Stimulated activated CD4-positive, alpha-beta T cell treated with anti-CD3 and anti-CD28 coated beads, TNF-alpha, amount 100 ng/mL, for 48 hours (primary cell): ENCODE measurements around the gene ACTA2.

Experiments used
- DNase-seq, 3 donors: peaks; one replicate each; pipeline ENCODE4 v3.0.0-alpha.2; 2020; ENCODE audit warnings: low read depth in 3 of 3

Gene ACTA2

DNA sequence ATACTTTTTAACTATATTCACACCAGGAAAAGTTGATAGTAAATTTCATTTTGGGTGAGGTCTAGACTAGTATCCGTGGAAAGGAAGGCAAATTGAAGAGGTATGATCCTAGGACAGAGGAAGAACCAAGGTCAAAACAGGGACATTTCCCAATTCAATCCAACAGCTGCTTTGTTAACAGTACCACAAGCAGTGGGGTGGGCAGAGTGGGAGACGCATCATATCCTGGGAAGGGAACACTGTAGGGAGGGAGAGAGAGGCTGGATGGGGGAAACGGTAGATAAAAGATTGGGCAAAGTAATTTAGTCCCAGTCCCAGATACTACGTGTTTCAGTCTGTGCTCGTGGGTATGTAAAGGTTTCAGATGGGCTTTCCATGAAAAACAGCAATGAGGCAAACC is 28.9 kb upstream of the ACTA2 start:
- no peak for DNase-seq

DNA sequence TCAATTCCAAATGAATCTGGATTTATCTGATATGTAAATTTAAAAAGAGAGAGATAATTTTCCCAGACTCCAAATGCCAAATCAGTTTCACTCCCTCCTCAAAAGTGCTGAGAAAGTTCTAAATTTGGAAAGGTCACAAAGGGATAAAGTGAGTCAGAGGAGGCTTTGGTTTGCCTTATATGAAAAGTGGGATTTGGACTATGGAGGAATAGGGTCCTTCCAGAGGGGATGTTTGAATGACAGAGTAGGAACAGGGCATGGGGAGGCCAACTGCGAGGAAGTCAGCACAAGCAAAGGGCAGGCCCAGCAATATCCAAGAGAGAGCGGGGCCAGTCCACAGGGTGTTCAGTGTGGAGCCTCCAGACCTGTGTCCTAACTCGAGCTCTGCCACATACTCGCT is 28.2 kb upstream of the ACTA2 start:
- no peak for DNase-seq

DNA sequence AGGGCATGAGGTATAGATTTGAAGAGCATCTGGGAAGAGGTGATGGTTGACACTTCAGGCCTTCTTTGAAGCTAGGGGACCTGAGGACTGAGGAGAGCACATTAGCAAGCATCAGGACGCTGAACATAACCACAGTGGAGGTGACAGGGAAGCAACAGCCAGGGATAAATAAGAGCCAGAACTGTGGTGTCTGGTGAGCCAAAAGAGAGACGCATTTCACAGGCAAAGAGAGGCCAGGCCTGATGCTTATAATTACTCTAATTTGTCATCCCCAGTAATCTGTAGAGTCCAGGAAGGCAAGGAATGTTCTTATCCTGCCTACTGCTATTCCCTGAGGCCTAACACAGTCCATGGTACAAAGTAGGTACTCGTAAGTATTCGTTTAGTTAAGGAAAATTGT is 27.7 kb upstream of the ACTA2 start:
- DNase-seq: no peak

DNA sequence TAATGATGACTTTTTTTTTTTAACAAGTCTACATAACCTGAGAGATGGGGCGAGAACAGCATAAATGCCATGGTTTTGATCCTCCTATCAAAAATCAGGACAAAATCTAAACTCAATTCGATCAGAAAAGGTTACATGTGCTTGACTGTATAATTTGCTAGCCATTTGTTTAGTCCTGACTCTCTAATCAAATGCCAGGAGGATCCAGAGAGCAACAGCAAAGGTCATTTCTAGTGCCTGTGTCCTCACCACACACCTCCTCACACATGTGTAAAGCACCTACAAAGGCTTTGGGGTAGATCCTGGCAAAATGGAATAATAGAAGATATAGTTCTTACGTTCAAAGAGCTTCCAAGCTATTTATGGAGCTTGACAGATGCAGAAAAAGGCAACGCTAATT is 27.0 kb upstream of the ACTA2 start:
- no peak for DNase-seq

DNA sequence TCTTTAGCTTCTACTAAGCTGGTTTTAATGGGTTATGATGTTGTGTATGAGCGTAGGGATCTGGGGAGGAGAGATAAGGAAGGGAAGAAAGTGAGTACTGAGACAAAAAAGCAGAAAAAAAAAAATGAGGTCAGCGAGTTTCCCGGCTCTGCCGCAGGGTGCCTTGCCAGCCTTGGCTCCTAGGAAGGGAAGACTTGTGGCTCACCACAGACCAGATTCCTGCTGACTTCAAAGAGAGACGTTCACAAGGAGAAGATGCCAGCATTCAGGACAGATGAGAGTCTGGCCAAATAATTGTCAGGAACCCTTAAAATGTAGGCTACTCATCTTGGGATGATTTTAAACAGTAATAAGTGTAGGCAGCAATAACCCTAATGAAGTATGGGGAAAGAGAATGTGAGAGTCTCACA is 26.6 kb upstream of the ACTA2 start:
- DNase-seq: no peak

DNA sequence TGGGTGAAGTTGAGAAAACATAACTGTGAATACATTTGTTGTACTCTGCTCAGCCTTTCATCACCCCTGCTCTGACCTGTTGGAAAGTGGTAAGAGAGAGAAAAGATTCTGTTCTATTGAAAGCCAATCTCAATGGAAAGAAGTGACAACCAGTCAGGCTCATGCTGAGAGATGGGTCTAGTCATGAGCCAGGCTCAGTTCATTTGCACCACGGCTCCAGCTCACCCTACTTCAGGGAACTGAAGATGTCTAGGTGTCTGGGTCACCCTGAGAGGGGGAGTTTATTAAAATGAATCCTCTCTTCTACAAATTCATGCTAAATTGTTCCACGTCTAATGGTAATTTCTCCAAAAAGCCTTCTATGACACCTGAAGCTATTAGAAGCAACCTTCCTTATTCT is 25.9 kb upstream of the ACTA2 start:
- DNase-seq: no peak

DNA sequence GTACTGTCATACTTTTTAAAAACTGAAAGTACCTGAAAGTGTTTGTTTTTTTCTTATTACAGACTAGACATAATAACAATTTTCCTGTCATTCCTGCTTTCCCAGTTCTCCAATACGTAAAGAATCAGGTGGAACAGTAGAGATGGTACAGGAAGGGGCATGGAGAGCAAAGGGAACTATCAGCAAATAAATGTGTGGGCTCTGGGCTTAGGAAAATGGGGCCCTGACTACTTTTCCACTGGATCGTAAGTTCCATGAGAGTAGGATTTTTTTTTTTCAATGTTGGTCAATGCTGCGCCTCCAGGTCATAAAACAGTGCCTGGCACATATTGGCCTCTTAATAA is 22.8 kb upstream of the ACTA2 start:
- no peak for DNase-seq

DNA sequence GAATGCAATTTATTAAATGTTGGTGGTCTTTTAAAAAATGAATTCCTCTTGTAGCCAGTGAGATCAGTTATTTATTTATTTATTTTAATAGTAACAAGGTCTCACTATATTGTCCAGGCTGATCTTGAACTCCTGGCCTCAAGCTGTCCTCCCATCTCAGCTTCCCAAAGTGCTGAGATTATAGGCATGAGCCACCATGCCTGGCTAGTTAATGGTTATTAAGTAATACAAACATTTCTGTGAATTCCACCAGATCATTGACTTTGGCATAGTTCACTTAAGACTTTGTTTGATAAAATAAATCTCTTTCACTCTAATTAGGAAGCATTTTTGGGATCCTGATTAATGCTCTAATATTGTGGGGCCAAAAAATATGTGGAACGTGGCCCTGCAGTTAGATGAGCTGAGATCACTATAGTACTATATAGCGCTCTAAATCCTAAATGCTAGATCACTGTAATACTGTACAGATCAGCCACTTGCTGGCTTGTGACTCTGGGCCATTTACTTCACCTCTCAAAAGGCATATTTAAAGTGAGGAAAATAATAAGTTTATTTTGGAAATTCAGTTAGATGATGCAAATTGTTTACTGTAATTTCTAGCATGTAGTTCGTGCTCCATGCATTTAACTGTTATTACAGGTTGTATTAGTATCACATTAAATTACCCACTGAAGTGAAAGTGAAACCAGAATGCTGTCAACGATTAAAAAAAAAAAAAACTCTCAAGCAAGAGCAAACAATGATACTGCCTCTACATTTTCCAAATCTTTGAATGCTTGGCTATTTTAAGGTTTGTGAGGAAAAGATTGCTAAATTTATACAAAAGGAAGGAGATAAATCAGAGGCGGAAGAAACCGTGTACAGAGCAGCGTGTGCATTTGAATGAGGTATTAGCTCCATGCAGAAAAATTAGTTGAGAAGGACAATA is 22.1 kb upstream of the ACTA2 start:
- DNase-seq: no peak

DNA sequence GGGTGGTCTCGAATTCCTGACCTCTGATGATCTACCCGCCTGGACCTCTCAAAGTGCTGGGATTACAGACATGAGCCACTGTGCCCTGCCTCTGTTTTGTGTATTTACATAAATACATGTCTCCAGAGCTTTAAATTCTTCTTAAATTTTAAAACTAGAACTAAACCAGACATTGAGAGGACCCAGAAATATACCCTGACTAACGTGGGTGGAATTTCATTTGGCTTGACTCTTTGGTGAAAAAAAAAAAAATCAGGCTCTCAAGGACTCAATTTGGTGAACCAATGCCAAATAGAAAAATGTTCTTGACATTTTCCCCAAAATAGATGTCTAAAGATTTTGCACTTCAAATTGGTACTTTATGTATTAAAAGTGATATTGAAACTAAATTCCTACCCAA is 21.4 kb upstream of the ACTA2 start:
- DNase-seq: no peak

DNA sequence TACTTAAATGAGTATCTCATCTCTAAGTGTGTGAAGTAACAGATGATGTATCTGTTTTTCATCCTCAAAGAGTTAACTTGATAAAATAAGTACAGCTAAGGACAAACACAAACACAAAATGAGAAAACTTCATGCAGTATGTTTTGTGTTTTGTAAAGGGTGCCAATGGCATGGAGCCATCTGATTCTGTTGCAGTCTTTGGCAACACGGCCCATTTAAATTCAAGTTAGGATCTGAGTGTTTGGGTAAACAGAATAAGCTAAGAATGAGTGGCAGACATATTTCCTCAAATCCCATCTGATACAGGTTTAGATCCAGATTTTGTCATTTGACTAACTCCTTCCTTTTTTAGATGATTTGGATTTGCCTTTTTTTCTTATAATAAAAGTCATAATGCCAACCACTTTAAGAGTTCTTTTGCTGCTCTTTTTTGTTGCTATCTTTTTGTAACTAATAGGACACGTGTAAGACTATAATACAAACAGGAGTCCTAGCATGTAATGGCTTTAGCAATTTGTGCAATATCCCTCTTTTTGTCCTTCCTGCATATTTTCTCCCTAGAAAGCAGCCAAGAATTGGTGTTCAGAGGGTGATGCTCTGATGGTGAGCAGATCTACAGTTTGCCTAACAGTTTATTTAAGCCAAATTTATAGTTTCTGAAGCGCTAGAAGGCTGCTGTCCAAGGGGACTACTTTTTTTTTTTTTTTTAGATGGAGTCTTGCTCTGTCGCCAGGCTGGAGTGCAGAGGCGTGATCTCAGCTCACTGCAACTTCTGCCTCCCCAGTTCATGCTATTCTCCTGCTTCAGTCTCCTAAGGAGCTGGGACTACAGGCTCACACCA is 18.9 kb upstream of the ACTA2 start:
- DNase-seq: no peak

DNA sequence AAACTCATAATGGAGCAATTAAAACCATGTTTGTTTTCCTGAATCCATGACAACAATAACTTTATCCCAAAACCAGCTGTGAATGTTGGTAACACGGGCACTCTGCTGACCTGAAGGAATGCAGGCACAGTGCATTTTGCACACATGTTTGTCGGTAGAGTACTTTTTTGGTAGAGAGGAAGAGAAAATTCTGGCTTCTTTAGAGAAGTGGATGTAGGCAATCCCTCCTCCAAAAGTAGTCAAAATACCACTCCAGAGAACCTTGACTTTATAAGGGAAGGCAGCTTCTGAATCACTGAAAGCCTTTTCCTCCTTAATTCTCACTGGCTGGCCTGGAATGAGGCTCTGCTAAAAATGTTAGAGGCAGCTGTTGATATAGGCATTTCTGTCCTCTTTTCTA is 15.8 kb upstream of the ACTA2 start:
- DNase-seq: no peak

DNA sequence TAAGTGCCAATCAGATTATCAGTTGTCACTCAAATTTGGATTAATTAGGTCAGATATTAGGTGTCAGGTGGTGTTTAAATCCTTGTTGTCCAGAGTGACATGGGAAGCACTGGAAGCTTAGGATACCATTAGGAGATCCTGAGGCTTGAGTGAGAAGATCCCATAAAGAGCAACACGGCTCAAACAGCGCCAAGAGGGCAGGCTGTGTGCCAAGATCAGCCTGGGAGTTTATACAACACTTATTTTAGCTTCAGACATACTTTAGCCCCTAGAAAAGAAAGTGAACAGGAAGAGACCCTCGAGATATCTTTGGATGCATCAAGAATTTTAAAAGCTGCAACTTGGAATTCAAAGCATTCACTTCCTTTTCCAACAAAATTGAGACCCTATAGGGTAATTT is 14.2 kb upstream of the ACTA2 start:
- no peak for DNase-seq

DNA sequence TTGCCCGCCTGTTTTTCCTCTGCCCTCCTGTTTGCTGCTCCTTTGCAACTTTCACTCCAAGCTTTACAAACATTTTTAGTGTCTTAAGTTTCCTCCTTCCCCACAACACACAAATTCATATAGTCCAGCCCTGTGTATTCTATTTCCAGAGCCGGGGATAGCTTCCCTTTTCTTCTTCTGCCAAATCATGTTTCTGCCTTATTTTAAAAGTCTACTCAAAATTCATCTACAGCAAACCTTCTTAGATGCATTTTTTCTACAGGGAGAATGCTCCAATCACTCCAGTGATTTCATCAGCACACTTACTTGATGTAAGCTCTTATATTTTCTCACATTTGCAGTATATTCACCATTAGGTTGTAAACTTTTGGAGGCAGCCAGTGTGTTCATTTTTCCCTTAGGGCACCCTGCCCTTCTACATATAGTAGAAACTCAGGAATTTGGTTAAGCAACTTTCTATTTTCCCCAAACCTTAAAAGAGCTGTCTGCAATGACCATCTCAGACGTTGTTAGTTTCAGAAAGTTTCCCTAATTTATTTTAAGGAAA is 12.4 kb upstream of the ACTA2 start:
- no peak for DNase-seq

DNA sequence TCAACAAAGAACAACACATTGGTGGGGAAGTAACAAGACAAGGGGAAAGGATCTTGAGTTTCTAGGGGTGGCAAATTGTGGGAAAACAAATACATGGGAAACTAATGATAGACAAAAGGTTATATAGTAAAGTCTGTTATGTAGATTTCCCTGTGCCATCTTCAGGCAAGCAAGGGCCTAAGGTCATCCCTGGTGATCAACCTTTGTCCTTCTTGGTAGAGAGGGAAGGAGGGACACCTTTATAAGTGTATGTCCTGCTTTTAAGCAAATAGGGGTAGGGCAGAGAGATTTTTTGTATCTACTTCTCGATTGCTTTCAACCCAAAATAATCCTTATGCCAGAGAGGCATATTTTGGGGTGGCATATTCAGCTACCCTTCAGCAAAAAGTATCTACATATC is 11.8 kb upstream of the ACTA2 start:
- DNase-seq: no peak

DNA sequence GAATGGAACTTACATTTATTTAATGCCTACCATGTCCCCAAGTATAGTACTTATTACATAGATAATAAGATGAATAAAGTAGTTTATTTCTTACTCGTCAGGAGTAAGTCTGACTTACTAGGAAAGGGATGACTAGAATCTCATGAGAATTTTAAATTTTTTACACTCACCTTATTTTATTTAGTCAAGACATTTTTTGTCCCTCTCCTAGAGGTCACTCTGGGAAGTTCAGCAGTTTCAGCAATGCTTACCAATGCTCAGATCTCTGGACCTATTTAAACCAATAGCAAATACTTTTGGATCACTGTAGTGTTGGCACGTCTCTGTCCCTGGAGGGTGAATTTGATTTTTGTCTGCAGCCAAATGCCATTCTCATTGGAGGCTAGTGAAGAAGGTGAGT is 10.7 kb upstream of the ACTA2 start:
- no peak for DNase-seq

DNA sequence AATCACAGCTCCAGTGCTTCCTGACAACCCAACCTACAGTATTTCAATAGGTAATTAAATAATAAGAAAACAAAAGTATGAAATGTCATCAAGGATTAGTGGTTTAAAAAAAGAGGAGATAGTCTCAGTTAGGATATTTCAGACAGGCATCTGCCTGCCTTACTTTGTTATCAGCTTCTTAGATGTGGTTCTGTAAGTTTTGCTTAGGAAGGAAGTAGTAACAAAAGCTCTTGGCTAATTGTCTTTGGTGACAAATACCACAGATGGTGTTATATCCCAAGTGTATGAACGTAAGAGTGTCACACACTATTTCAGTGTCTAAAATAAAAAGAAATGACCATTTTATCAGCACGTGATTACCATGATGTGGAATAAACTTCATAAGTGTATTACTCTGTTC is 9.8 kb upstream of the ACTA2 start:
- no peak for DNase-seq

DNA sequence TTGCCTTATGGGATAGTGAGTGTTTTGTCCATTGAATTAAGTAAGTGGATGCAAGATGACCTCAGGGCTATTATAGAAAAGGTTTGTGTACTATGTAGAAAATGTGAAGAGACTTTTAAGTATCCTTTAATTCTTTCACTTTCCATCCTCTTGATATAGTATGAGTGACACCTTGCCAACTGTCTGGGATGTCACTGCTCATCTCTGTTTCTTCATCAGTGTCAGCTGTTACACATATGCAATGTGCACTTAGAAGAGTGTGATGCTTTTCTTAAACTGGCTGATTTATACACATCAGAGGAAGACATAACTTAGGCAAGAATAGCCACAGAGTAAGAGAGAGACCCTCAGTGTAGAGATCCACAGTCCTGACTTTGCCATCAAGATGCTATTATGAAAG is 8.7 kb upstream of the ACTA2 start:
- no peak for DNase-seq

DNA sequence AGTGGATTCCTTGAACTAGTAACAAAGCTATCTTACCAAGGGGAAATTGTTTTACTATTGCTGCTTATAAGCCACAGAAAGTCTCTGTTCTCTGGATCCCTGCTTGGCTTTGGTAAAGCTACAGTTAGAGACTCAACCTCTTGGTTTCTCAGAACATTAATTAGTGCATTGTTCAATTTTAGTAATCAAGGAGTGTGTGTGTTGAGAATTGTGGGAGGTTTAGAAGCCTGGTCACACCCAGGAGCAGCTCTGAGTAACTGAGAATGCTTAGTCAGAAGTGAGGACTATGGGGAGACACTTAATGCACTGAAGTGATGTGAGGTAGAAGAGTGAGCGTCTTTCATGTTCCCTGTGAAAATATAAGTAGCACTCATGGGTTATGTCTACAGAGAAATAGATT is 8.2 kb upstream of the ACTA2 start:
- no peak for DNase-seq

DNA sequence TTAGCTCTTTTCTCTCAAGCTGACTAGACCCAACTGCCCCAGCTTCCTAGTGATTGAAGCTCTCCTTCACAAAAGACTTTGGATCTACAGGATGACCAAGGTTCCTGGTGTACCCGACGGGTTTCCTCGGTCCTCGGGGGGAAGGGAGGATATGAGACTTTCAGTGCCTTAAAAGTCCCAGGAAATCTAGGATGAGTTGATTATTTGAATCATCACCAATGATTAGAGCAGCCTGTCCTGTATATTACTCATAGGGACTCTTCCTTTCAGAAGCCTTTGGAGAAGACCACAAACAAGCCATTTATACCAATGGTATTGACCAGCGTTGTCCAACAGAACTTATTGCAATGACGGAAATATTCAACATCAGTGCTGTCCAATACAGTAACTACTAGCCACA is 6.1 kb upstream of the ACTA2 start:
- DNase-seq: no peak

DNA sequence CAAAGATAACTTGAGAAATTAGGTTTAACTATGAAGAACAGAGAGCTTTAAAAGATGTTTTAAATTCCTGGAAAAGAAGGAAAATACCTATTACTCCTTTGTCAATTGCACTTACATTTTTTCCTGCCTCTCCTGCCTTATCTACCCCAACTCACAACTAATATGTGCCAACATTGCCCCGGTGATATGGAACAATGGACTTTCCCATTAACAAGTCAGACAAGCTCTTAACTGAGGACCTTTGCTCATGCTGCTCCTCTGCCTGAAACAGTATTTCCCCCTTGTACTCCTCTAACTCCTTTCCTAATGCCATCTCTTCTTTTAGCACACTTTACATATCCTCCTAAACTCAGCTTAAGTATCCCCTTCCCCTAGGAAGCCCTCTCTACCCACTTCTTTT is 4.8 kb upstream of the ACTA2 start:
- DNase-seq: no peak

DNA sequence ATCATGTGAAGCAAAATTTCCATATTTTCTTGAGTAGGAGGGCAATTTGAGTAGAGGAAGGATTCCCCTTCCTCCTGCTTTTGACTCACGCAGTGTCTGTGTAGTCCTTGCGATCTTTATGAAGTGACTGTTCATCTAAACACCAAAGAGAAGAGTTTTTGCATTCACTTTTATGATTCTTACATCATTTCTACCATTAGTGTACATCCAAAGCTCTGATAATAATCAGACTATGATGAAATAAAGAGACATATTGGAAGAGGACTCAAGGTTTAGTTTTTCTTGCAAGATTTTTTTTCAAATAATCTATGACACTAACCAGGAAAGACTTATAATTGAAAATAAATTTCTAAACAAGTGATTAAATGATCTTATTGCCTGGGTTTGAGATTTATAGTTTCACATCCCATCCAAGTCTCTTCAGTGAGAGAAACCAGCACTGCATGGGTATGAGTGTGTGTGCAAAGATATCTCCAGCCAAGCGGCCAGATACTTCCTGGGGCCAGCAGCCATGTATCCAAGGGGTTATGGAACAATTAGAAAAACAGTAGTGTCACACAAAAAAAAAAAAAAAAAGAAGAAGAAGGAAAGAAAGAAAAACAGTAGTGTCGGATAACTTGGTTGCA is 2.0 kb upstream of the ACTA2 start:
- no peak for DNase-seq

DNA sequence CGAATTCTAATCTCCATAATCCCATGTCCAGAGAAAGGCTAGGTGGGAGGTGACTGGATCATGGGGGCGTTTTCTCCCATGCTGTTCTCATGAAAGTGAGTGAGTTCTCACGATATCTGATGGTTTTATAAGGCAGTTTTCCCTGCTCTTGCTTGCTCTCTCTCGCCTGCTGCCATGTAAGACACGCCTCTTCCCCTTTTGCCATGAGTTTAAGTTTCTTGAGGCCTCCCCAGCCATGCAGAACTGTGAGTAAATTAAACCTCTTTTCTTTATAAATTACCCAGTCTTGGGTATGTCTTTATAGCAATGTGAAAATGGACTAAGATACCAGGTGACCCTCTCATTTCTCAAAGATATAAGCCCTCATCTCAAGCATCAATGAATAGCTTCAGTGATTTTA is 1.1 kb upstream of the ACTA2 start:
- no peak for DNase-seq
